Purkinje cell (primary cell): ENCODE measurements around the gene APLP2. TPM values are rescaled to one million over a fixed set of nuclear protein-coding genes. Genes with fewer than 3 reads are reported as not detected.

Source experiments
- polyA plus RNA-seq: library from polyadenylated mRNA; unstranded; fragments of >200 nt; fragmentation: Nextera tagmentation; gene quantifications from 2 replicates; pipeline ENCODE4 v1.2.1, GENCODE V29; 2014

The APLP2 gene
- polyA plus RNA-seq: 612 and 714 TPM in 2 replicates

GRCh38 chr11:130069659-130070108, at the start of gene APLP2:
Gene APLP2 (plus strand): TSS chr11:130069894. CDS start chr11:130069978, 84 bp downstream.

GRCh38 chr11:130159657-130160497, 90.2 kb downstream of the APLP2 start, which contains the start of gene ST14:
Gene ST14 (plus strand): TSS chr11:130159782. CDS start chr11:130159980, 198 bp downstream.

Other genes with a start within 250 kb of the APLP2 start
- gene NFRKB, start 174.3 kb upstream of the APLP2 start, polyA plus RNA-seq: 0.77 and 6.9 TPM in 2 replicates
- gene PRDM10, start 67.1 kb upstream of the APLP2 start, polyA plus RNA-seq: 7.3 and 7.6 TPM in 2 replicates
- not detected in 2 replicates for gene ST14, start 89.9 kb downstream of the APLP2 start, polyA plus RNA-seq
- gene ZBTB44, start 245.0 kb downstream of the APLP2 start, polyA plus RNA-seq: 19.1 and 30.0 TPM in 2 replicates